Activated CD8-positive, alpha-beta T cell treated with anti-CD3 and anti-CD28 coated beads, Interleukin-2, amount 10 ng/mL, durations not matched to agents 7 days and 5 days (primary cell): ENCODE measurements around the gene EMX2. TPM values are rescaled to one million over a fixed set of nuclear protein-coding genes. Genes with fewer than 3 reads are reported as not detected.
"Not testable (repeated sequence)": the region's sequence is repeated elsewhere in the genome, so short reads cannot be mapped to it uniquely, and the experiment has no call there.

Experiments used
- ATAC-seq: fragments of 150-1000 bp; cut with Tn5 transposase; one replicate; pipeline ENCODE4 v1.10.0; 2021; ENCODE audit warnings: moderate library complexity
- CTCF ChIA-PET: fragments of 350-600 bp; sonication (Branson Sonifier 250); formaldehyde crosslinking; loops from one replicate; lab custom pipeline; 2021; ENCODE audit warnings: antibody characterized with exemption; lab: Charles Lee
- POLR2A ChIA-PET: fragments of 350-600 bp; sonication (Branson Sonifier 250); formaldehyde crosslinking; loops from one replicate; lab custom pipeline; 2021; ENCODE audit warnings: antibody characterized with exemption; lab: Charles Lee
- DNase-seq: peaks from one replicate; pipeline ENCODE4 v3.0.0-alpha.2; 2020
- H3K27ac Mint-ChIP-seq: one replicate; pipeline ENCODE4 v1.8.0; 2021; ENCODE audit warnings: mild to moderate bottlenecking, mixed read lengths
- H3K27me3 Mint-ChIP-seq: one replicate; pipeline ENCODE4 v1.8.0; 2021; ENCODE audit warnings: low read depth, mixed read lengths
- H3K36me3 Mint-ChIP-seq: one replicate; pipeline ENCODE4 v1.8.0; 2021; ENCODE audit warnings: low read depth, mixed read lengths
- H3K4me1 Mint-ChIP-seq: one replicate; pipeline ENCODE4 v1.8.0; 2021; ENCODE audit warnings: low read depth, mixed read lengths
- H3K4me3 Mint-ChIP-seq: one replicate; pipeline ENCODE4 v1.8.0; 2021; ENCODE audit warnings: mild to moderate bottlenecking, mixed read lengths
- H3K9me3 Mint-ChIP-seq: one replicate; pipeline ENCODE4 v1.8.0; 2022; ENCODE audit warnings: mixed read lengths; ENCODE audit not compliant: insufficient read depth
- total RNA-seq, 2 experiments: library from RNA; stranded (reverse); gene quantifications; one replicate each; pipeline ENCODE4 v1.2.3, GENCODE V29; 2021

Gene EMX2
- total RNA-seq, 2 experiments from 2014 or later = not detected

DNA sequence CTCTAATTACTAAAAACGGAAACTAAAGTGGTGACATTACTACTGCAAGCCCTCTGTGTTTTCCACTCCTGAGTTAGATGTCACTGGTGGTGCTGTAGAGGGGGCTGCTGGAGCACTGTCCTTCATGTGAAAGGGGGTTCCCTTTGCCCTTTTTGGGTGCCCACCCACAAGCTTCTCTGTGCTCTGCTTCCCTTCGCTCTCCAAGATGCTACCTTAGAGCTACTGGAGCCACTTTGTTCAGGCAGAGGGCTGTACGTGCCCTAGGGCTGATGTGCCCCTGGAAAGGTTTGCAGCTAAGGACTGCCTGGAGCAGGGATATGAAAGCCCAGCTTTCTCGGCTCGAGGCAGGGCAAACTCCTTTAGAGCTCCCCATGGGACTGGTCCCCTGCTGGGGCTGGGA, 28.3 kb downstream of the EMX2 start:
- no peak for DNase-seq
- H3K4me1 Mint-ChIP-seq = no peaks in the 10 kb centered on the region
- H3K27ac Mint-ChIP-seq = no peak overlapping the region
- H3K9me3 Mint-ChIP-seq = no peaks in the 10 kb centered on the region
- H3K36me3 Mint-ChIP-seq = no peaks in the 10 kb centered on the region
- peaks cover 9% of the 10 kb centered on the region for H3K27me3 Mint-ChIP-seq
- H3K4me3 Mint-ChIP-seq = no peak overlapping the region
- ChIA-PET POLR2A (no interaction called here), CTCF (no interaction called here)
- no peak for ATAC-seq

DNA sequence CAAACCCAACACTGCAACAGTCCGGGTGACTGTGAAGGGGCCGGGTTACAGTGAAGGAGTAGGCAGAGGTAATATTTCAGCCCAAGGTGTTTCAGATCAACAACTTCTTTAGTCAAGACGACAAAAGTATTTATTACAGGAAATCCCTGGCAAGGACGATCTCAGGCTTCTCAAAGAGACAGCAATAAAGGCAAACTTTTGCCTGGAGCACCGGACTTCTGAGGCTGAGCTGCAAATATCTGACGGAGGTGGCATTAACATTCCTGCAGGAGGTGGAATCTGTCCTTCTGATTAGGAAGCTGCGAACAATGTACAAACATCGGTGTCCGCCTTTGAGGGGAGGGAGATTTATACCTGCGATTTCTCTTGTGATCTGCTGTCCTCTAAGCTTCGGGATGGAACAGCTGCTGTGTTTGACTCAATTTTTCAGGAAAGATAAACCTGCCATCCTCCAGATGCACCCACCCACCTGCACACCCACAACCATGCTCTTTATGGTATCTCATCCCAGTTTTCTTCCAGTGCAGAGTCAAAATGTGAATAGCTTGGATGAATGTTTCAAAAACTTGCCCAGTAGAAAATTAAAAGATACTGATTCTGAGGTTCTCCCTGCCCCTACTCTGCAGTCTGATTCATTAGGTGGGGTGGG, 32.1 kb downstream of the EMX2 start:
- ChIA-PET CTCF (interaction anchor here (1.2 kb wide), 1 partner anchor 78 kb away, joined by 3 read pairs; no protein-coding TSS in a partner anchor), POLR2A (interaction anchor here (0.6 kb wide), 1 partner anchor 24 kb away, joined by 5 read pairs; no protein-coding TSS in a partner anchor)
- Mint-ChIP-seq H3K27ac (no peak overlapping the region), H3K4me1 (no peaks in the 10 kb centered on the region), H3K9me3 (no peaks in the 10 kb centered on the region), H3K4me3 (no peak overlapping the region), H3K27me3 (peaks cover 9% of the 10 kb centered on the region), H3K36me3 (no peaks in the 10 kb centered on the region)
- ATAC-seq (no peak), DNase-seq (no peak)

DNA sequence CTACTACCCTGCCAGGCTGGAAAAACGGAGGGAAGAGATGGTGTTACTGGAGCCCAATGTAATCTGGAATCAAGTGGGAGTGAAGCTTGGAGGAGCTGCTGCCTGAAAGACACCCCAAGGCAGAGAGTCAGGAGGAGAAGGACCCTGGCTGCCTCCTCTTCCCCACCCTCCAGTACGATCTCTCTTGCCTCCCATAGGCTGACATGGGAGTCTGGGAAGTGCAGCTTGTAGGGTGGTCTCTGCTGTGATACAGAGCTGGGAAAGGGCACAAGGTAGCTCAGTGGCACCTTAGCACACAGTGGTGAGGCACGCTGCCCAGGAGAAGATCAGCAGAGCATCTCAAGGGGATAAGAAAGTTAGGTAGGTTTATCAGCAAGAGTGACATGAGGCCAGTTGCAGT, 35.9 kb downstream of the EMX2 start:
- DNase-seq (no peak), ATAC-seq (no peak)
- Mint-ChIP-seq H3K27ac (no peak overlapping the region), H3K27me3 (peaks cover 5% of the 10 kb centered on the region), H3K9me3 (no peaks in the 10 kb centered on the region), H3K36me3 (no peaks in the 10 kb centered on the region), H3K4me3 (no peak overlapping the region), H3K4me1 (no peaks in the 10 kb centered on the region)
- CTCF ChIA-PET = no interaction called here
- POLR2A ChIA-PET = no interaction called here

- no peak overlapping the region for H3K4me3 Mint-ChIP-seq
- ChIA-PET POLR2A (no interaction called here), CTCF (no interaction called here)
- no peak for ATAC-seq
- no peaks in the 10 kb centered on the region for H3K36me3 Mint-ChIP-seq
- H3K27me3 Mint-ChIP-seq = peaks cover 4% of the 10 kb centered on the region
- no peak for DNase-seq
- no peak overlapping the region for H3K27ac Mint-ChIP-seq
- H3K4me1 Mint-ChIP-seq = no peaks in the 10 kb centered on the region
- H3K9me3 Mint-ChIP-seq = no peaks in the 10 kb centered on the region
Observed at GRCh38 chr10:117578999-117579590, 36.5 kb downstream of the EMX2 start.

DNA sequence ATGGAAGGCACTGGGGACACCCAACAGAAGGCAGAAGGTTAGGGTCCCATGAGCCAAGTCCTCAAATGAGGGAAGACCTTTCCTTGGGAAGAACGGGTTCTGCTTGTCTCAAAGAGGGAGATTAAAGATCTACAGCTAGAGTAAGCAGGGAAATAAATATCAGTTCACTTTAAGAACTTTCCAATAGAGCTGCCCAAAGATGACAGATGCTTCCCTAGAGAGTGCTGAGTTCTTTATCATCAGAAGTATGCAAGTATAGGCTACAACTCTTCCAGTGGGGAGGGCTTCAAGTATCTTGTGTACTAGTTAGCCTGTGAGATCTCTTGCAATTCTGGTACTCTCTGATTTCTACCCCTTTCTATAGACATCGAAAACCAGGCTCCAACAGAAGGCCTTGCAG, 39.4 kb downstream of the EMX2 start:
- peaks cover 7% of the 10 kb centered on the region for H3K27me3 Mint-ChIP-seq
- ATAC-seq (no peak), DNase-seq (no peak)
- H3K27ac Mint-ChIP-seq = no peak overlapping the region
- H3K36me3 Mint-ChIP-seq = no peaks in the 10 kb centered on the region
- H3K4me1 Mint-ChIP-seq = no peaks in the 10 kb centered on the region
- ChIA-PET CTCF (no interaction called here), POLR2A (no interaction called here)
- H3K9me3 Mint-ChIP-seq = no peaks in the 10 kb centered on the region
- H3K4me3 Mint-ChIP-seq = no peak overlapping the region

GRCh38 chr10:117584831-117585230, 42.3 kb downstream of the EMX2 start:
- not testable (repeated sequence) for H3K4me1 Mint-ChIP-seq
- CTCF ChIA-PET = interaction anchor here (0.9 kb wide), 1 partner anchor 89 kb away, joined by 4 read pairs; no protein-coding TSS in a partner anchor

DNA sequence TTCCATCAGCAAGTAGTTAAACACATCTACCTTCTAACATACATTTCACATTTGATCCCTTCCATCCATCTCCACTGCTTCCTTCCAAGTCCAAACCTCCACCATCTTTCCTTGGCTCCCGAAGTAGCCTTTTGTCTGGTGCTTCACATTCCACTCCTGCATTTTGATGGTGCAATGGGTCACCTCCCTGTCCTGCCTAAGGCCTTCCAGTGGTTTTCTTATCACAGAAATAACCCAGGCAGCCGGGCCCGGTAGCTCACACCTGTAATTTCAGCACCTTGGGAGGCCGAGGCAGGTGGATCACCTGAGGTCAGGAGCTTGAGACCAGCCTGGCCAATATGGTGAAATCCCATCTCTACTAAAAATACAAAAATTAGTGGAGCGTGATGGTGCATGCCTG, 44.5 kb downstream of the EMX2 start:
- Mint-ChIP-seq H3K4me1 (no peaks in the 10 kb centered on the region), H3K27ac (no peak overlapping the region), H3K9me3 (no peaks in the 10 kb centered on the region), H3K4me3 (no peak overlapping the region), H3K36me3 (no peaks in the 10 kb centered on the region), H3K27me3 (peaks cover 3% of the 10 kb centered on the region)
- no peak for ATAC-seq
- DNase-seq = no peak
- POLR2A ChIA-PET = no interaction called here
- CTCF ChIA-PET = no interaction called here

More at GRCh38 chr10:117584831-117585230, 42.3 kb downstream of the EMX2 start:
- H3K27ac Mint-ChIP-seq, ATAC-seq, H3K4me3 Mint-ChIP-seq, H3K9me3 Mint-ChIP-seq, H3K36me3 Mint-ChIP-seq, H3K27me3 Mint-ChIP-seq, DNase-seq: not testable (repeated sequence)
- POLR2A ChIA-PET = interaction anchor here (0.7 kb wide), 1 partner anchor 824 kb away, joined by 3 read pairs; no protein-coding TSS in a partner anchor

GRCh38 chr10:117590101-117590875, 47.7 kb downstream of the EMX2 start:
- Mint-ChIP-seq H3K36me3 (no peaks in the 10 kb centered on the region), H3K27ac (no peak overlapping the region), H3K4me3 (no peak overlapping the region), H3K9me3 (no peaks in the 10 kb centered on the region), H3K27me3 (no peaks in the 10 kb centered on the region), H3K4me1 (no peaks in the 10 kb centered on the region)
- ATAC-seq = no peak
- DNase-seq = no peak
- ChIA-PET POLR2A (interaction anchor here (0.6 kb wide), 1 partner anchor 199 kb away, joined by 3 read pairs; no protein-coding TSS in a partner anchor), CTCF (no interaction called here)

DNA sequence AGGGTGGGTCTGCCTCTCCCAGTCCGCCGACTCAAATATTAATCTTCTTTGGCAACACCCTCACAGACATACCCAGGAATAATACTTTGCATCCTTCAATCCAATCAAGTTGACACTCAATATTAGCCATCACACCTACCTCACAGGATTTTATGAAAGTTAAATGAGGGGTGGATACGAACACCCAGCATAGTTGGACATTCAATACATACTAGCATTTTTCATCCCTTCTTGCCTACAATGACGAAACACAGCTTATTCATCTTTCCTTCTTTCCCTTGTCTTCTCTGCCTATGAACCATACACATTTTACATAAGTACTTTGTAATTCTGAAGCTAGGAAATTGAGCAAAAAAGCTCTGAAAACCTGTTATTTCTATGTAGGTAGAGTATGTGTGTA, 48.5 kb downstream of the EMX2 start:
- Mint-ChIP-seq H3K4me1 (no peaks in the 10 kb centered on the region), H3K9me3 (no peaks in the 10 kb centered on the region), H3K27ac (no peak overlapping the region), H3K4me3 (no peak overlapping the region), H3K27me3 (no peaks in the 10 kb centered on the region), H3K36me3 (no peaks in the 10 kb centered on the region)
- ATAC-seq (no peak), DNase-seq (no peak)
- POLR2A ChIA-PET = no interaction called here
- CTCF ChIA-PET = no interaction called here

DNA sequence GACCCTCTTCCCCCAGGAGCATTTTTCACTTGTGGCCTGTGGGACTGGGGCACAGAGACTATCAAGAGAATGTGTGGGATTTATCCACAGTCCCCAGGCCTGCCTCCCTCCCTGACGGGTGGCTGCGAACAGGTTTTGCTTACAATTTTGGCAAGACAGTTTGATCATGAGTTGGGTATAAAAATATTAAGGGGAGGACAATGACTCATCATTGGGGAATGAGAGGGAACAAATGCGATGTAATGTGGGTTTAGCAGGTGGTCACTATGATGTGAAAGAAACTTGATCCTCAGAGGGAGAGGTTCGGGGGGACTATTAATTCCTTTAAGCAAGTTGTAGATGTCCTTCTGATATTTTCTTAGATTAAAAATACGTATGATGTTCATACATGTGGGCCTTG, 52.2 kb downstream of the EMX2 start:
- CTCF ChIA-PET = no interaction called here
- no peaks in the 10 kb centered on the region for H3K9me3 Mint-ChIP-seq
- ATAC-seq = no peak
- no peak overlapping the region for H3K4me3 Mint-ChIP-seq
- POLR2A ChIA-PET = no interaction called here
- H3K36me3 Mint-ChIP-seq = no peaks in the 10 kb centered on the region
- no peaks in the 10 kb centered on the region for H3K4me1 Mint-ChIP-seq
- H3K27ac Mint-ChIP-seq = no peak overlapping the region
- DNase-seq = no peak
- no peaks in the 10 kb centered on the region for H3K27me3 Mint-ChIP-seq

GRCh38 chr10:117596706-117597105, 54.2 kb downstream of the EMX2 start:
- ATAC-seq (no peak), DNase-seq (no peak)
- Mint-ChIP-seq H3K4me1 (no peaks in the 10 kb centered on the region), H3K27ac (no peak overlapping the region), H3K27me3 (no peaks in the 10 kb centered on the region), H3K9me3 (no peaks in the 10 kb centered on the region), H3K36me3 (no peaks in the 10 kb centered on the region), H3K4me3 (no peak overlapping the region)
- CTCF ChIA-PET = no interaction called here
- POLR2A ChIA-PET = no interaction called here

DNA sequence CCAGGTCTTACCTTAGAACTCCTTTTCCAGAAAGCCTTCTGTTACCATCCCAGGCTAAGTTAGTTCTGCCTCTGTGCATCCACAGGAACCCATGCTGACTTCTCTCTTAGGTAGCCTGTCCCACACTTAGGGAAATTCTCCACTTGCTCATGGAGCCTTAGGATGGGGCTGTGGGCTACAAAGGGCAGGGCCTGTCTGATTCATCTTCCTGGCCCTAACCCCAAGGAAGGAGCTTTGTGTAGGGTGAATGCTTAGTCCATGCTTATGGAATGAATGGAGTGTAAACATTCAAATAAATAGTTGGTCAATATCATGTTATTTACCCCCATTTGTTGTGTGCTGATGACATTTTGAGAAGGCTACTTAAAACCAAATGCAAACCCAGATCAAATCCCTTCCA, 54.7 kb downstream of the EMX2 start:
- no peaks in the 10 kb centered on the region for H3K27me3 Mint-ChIP-seq
- CTCF ChIA-PET = no interaction called here
- ATAC-seq = no peak
- H3K9me3 Mint-ChIP-seq = no peaks in the 10 kb centered on the region
- H3K4me1 Mint-ChIP-seq = no peaks in the 10 kb centered on the region
- no peaks in the 10 kb centered on the region for H3K36me3 Mint-ChIP-seq
- no peak for DNase-seq
- no peak overlapping the region for H3K4me3 Mint-ChIP-seq
- H3K27ac Mint-ChIP-seq = no peak overlapping the region
- POLR2A ChIA-PET = no interaction called here
